SK-N-MC (cell line): ENCODE results near the gene DCST1.
A peak's percentile ranks its signal among the peaks of the same experiment; 100 is the strongest.
"Not testable (repeated sequence)": the region's sequence is repeated elsewhere in the genome, so short reads cannot be mapped to it uniquely, and the experiment has no call there.

Source experiments
- DNase-seq: peaks from one replicate; pipeline ENCODE4 v3.0.0-alpha.2; 2011; ENCODE audit warnings: low read depth, low spot score
- H3K27ac ChIP-seq: fragments of 200-600 bp; sonication (generic); 2 replicates; pipeline ENCODE4 v1.5.1; 2016; ENCODE audit warnings: mixed run types
- H3K36me3 ChIP-seq: fragments of 200-600 bp; sonication (generic); 2 replicates; pipeline ENCODE4 v1.6.1; 2017; ENCODE audit warnings: antibody characterized with exemption, low read length, mixed read lengths; ENCODE audit not compliant: insufficient read depth
- H3K4me3 ChIP-seq: fragments of 200-600 bp; sonication (generic); 2 replicates; pipeline ENCODE4 v1.5.1; 2016
- H3K9ac ChIP-seq: fragments of 200-600 bp; sonication (generic); 2 replicates; pipeline ENCODE4 v1.8.0; 2017; ENCODE audit warnings: mixed run types, mixed read lengths; ENCODE audit not compliant: insufficient read length
- H3K9me3 ChIP-seq: fragments of 200-600 bp; sonication (generic); 2 replicates; pipeline ENCODE4 v1.6.1; 2017; ENCODE audit warnings: low read depth, mild to moderate bottlenecking, antibody characterized with exemption, low read length, moderate library complexity, mixed read lengths
- EZH2 ChIP-seq: fragments of 200-600 bp; sonication (generic); IDR thresholded peaks from one replicate; pipeline ENCODE4 v1.6.1; 2017; ENCODE audit warnings: antibody characterized with exemption
- FOXP2 ChIP-seq: optimal IDR thresholded peaks from 2 replicates; pipeline ENCODE3; 2011; ENCODE audit warnings: mild to moderate bottlenecking, moderate library complexity; ENCODE audit not compliant: insufficient read depth; ENCODE audit errors: extremely low read length, control extremely low read depth
- POLR2AphosphoS5 ChIP-seq: IDR thresholded peaks from 2 replicates; pipeline ENCODE4 v1.6.1; 2012; ENCODE audit warnings: mild to moderate bottlenecking, low read depth, low read length, borderline replicate concordance

The DCST1 gene, protein sequence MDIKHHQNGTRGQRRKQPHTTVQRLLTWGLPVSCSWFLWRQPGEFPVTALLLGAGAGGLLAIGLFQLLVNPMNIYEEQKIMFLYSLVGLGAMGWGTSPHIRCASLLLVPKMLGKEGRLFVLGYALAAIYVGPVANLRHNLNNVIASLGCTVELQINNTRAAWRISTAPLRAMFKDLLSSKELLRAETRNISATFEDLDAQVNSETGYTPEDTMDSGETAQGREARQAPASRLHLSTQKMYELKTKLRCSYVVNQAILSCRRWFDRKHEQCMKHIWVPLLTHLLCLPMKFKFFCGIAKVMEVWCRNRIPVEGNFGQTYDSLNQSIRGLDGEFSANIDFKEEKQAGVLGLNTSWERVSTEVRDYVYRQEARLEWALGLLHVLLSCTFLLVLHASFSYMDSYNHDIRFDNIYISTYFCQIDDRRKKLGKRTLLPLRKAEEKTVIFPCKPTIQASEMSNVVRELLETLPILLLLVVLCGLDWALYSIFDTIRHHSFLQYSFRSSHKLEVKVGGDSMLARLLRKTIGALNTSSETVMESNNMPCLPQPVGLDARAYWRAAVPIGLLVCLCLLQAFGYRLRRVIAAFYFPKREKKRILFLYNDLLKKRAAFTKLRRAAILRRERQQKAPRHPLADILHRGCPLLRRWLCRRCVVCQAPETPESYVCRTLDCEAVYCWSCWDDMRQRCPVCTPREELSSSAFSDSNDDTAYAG

DNA sequence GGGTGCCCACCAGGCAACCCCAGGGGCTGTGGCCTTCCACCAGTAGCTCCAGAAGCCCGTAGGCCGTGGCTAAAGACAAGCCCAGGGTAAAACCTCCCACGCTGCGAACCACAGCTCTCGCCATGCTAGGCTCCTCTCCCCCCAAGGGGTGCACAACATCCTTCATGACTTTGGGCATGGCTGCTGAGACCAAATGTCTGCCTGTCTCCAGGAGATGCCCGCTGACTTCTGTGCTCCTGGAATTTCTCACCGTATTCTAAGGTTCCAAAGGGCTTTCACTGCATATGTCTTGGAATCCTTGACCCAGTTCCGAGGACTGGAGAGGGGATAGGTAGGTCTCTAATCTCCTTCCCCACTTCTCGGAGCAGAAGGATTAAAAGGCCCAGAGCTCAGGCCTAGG is at the start of gene DCST1, which contains the start of gene DCST2:
TSS of gene DCST1 (plus strand) at position 301 of the 400 bp plus-strand sequence. CDS start 213 bp downstream, outside the sequence.
TSS of gene DCST2 (minus strand) at position 258 of the 400 bp plus-strand sequence. CDS start at position 178, 80 bp downstream.
- H3K9ac ChIP-seq: no peak within 1 kb of the TSS
- H3K36me3 ChIP-seq: no peaks in the 10 kb centered on the region
- no peaks in the 10 kb centered on the region for H3K9me3 ChIP-seq
- no peak within 1 kb of the TSS for H3K4me3 ChIP-seq
- TF ChIP-seq POLR2AphosphoS5 (no peak), FOXP2 (no peak), EZH2 (no peak)
- no peak for DNase-seq
- no peak within 1 kb of the TSS for H3K27ac ChIP-seq

DNA sequence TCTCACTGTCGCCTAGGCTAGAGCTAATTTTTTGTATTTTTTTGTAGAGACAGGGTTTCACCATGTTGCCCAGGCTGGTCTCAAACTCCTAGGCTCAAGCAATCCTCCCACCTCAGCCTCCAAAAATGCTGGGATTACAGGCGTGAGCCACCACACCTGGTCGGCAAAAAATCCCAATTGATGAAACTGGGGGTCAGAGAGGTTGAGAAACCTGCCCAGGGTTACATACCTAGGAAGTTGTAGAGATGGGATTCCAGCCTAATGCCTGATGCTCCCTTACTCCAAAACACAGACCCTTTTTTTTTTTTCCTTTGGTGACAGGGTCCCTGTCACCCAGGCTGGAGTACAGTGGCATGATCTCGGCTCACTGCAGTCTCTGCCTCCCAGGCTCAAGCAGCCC is 46.9 kb upstream of the DCST1 start:
- H3K4me3 ChIP-seq, DNase-seq, H3K9me3 ChIP-seq, H3K9ac ChIP-seq, H3K27ac ChIP-seq: not testable (repeated sequence)
- H3K36me3 ChIP-seq: peaks cover 41% of the 10 kb centered on the region

DNA sequence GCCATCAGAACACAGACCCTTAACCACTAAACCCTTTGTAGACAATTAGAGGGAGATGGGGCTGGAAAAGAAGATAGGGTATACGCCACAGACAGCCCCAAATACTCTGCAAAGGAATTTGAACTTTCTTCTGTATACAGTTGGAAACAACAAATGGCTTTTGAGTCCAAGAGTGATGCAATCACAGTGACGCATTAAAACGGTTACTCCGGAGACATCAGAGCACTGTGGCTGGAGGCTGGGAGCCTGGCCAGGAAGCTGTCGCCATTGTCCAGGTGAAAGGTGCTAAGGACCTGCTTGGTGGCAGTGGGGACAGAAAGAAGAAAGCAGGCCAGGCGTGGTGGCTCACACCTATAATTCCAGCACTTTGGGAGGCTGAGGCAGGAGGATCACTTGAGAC is 46.3 kb upstream of the DCST1 start:
- no peak for DNase-seq
- H3K9ac ChIP-seq: no peak overlapping the region
- H3K27ac ChIP-seq: no peak overlapping the region
- peaks cover 41% of the 10 kb centered on the region for H3K36me3 ChIP-seq
- TF ChIP-seq FOXP2 (no peak), POLR2AphosphoS5 (no peak), EZH2 (no peak)
- no peak overlapping the region for H3K4me3 ChIP-seq
- no peaks in the 10 kb centered on the region for H3K9me3 ChIP-seq

DNA sequence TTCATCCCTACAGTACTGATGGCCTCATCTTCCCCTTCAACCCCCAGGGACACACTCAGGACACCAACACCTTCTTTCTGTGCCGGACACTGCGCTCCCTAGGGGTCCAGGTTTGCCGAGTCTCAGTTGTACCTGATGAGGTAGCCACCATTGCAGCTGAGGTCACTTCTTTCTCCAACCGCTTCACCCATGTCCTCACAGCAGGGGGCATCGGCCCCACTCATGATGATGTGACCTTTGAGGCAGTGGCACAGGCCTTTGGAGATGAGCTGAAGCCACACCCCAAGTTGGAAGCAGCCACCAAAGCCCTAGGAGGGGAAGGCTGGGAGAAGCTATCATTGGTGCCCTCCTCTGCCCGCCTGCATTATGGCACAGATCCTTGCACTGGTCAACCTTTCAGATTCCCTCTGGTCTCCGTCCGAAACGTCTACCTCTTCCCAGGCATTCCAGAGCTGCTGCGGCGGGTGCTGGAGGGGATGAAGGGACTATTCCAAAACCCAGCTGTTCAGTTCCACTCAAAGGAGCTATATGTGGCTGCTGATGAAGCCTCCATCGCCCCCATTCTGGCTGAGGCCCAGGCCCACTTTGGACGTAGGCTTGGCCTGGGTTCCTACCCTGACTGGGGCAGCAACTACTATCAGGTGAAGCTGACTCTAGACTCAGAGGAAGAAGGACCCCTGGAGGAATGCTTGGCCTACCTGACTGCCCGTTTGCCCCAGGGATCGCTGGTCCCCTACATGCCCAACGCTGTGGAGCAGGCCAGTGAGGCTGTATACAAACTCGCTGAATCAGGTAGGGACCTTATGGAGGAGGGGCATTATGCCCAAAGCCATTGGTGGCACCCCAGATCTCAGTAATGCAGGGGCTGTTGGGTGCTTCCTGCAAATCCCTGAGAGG is 45.3 kb upstream of the DCST1 start:
- no peaks in the 10 kb centered on the region for H3K9me3 ChIP-seq
- H3K4me3 ChIP-seq: no peak overlapping the region
- no peak for DNase-seq
- no peak overlapping the region for H3K9ac ChIP-seq
- H3K36me3 ChIP-seq: peaks cover 41% of the 10 kb centered on the region
- TF ChIP-seq EZH2 (no peak), POLR2AphosphoS5 (no peak), FOXP2 (no peak)
- no peak overlapping the region for H3K27ac ChIP-seq

DNA sequence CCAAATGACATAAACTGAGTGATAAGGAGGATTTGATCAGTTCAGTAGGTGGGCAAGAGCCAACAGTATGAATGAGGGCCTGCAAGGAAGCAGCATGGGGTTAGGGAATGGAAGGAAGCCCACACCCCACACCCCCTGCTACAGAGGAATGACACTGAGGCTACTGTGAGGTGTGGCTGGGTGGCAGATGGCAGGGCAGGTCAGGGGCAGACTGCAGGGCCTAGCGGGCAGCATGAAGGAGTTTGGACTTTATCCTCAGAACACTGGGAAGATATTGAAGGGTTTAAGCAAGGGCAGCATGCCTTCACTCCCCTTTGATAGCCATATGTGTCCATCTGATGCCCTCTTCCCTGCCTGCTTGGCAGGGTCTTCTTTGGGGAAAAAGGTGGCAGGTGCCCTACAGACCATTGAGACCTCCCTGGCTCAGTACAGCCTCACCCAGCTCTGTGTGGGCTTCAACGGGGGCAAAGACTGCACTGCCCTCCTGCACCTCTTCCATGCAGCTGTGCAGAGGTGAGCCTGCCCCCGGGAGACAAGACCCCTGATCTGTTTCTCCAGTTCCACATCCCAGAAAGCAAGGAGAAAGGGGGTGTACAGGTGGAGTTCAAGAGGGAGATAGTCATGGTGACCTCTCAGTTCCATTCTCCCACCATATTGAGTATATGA is 44.3 kb upstream of the DCST1 start:
- H3K9me3 ChIP-seq: no peaks in the 10 kb centered on the region
- H3K27ac ChIP-seq: no peak overlapping the region
- H3K36me3 ChIP-seq: peaks cover 41% of the 10 kb centered on the region
- H3K4me3 ChIP-seq: no peak overlapping the region
- no peak for DNase-seq
- no peak for TF ChIP-seq EZH2
- TF ChIP-seq FOXP2: no peak
- no peak for TF ChIP-seq POLR2AphosphoS5
- H3K9ac ChIP-seq: no peak overlapping the region

DNA sequence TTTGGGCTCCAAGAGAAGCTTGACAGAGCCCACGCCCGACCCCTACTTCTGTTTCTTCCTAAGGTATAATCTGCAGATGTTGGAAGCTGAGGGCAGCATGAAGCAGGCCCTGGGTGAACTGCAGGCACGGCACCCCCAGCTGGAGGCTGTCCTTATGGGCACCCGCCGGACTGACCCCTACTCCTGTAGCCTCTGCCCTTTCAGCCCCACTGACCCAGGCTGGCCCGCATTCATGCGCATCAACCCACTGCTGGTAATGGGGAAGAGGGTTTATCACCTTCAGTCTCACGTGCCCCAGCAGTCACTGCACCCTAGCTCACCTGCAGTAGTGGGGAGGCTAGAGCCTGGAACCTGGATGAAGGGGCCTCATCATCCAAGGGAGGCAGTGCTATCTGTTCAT is 43.3 kb upstream of the DCST1 start:
- Histone ChIP-seq H3K4me3 (no peak overlapping the region), H3K9me3 (no peaks in the 10 kb centered on the region), H3K27ac (no peak overlapping the region), H3K9ac (no peak overlapping the region), H3K36me3 (peaks cover 41% of the 10 kb centered on the region)
- no peak for TF ChIP-seq POLR2AphosphoS5
- no peak for TF ChIP-seq EZH2
- TF ChIP-seq FOXP2: no peak
- no peak for DNase-seq

DNA sequence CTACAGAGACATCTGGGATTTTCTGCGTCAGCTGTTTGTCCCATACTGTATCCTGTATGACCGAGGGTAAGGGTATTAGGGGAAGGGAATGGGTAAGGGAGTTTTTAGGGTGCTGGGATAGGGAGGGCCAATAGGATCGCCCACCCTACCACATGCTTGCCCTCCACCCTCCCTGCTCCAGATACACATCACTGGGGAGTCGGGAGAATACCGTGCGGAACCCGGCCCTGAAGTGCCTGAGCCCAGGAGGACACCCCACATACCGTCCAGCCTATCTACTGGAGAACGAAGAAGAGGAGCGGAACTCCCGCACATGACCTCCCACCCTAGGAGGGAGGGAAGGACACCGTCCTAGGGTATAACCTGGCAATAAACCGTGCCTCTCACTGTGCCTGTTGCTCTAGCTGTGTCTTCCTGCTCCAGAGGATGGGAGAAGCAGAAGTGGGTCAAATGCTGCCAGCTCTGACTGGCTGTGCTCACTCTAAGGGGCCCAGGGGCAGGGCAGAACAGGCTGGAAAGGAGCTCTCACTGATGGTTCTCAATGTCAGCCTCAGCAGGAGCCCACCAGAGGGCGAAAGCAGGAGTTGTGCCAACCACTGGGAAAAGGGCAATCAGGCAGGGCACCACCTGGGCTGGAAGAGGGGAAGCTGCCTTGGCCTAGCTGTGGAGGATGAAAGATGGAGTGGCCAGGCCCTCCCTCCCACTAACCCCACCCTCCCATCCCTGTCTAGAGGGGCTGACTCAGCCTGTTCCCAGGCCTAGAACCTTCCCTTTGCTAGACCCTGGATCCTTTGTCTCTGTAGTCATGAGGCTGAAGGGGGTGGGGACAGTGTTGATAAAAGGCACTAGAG is 40.7 kb upstream of the DCST1 start:
- H3K4me3 ChIP-seq: no peak overlapping the region
- DNase-seq: no peak
- H3K9me3 ChIP-seq: no peaks in the 10 kb centered on the region
- H3K36me3 ChIP-seq: peaks cover 26% of the 10 kb centered on the region
- H3K27ac ChIP-seq: peak overlapping the region; percentile 76
- TF ChIP-seq POLR2AphosphoS5: no peak
- no peak overlapping the region for H3K9ac ChIP-seq
